Epithelial cell of esophagus (primary cell): ENCODE data around the gene FRMPD1.
A peak's percentile ranks its signal among the peaks of the same experiment; 100 is the strongest.
"Not testable (repeated sequence)": the region's sequence is repeated elsewhere in the genome, so short reads cannot be mapped to it uniquely, and the experiment has no call there.

Experiments used
- DNase-seq: peaks from one replicate; pipeline ENCODE4 v3.0.0; 2010; ENCODE audit warnings: low read depth
- H3K4me3 ChIP-seq: 2 replicates; pipeline ENCODE4 v1.5.1; 2011; ENCODE audit warnings: mild to moderate bottlenecking, low read length, control low read depth
- TF ChIP-seq, protein P1 (sequence below): IDR thresholded peaks from 2 replicates; pipeline ENCODE4 v1.5.1; 2011; ENCODE audit warnings: low read depth, mild to moderate bottlenecking, low read length, control low read depth, inconsistent platforms; ENCODE audit not compliant: insufficient read depth; ENCODE audit errors: missing control alignments

The FRMPD1 gene

DNA sequence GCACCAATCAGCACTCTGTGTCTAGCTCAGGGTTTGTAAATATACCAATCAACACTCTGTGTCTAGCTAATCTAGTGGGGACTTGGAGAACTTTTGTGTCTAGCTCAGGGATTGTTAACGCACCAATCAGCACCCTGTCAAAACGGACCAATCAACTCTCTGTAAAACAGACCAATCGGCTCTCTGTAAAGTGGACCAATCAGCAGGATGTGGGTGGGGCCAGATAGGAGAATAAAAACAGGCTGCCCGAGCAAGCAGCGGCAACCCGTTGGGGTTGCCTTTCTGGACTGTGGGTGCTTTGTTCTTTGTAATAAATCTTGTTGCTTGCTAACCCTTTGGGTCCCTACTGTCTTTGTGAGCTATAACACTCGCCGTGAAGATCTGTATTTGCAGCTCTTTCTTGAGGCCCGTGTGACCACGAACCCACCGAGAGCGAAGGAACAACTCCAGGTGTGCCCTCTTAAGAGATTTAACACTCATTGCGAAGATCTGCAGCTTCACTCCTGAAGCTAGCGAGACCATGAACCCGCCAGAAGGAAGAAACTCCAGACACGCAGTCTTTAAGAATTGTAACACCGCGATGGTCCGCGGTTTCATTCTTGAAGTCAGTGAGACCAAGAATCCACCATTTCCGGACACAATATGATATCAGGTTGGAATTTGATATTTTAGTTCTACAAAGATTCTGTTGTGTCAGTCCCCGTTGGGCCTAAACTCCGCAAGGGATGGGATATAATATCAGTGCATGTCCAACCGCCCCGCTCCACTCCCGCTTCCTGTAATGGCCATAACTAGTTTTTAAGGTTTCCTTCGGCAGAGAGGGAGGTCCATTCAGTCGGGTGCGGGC lies 102.1 kb downstream of the FRMPD1 start:
- H3K4me3 ChIP-seq = peak overlapping the region; percentile 97
- TF ChIP-seq, protein P1, sequence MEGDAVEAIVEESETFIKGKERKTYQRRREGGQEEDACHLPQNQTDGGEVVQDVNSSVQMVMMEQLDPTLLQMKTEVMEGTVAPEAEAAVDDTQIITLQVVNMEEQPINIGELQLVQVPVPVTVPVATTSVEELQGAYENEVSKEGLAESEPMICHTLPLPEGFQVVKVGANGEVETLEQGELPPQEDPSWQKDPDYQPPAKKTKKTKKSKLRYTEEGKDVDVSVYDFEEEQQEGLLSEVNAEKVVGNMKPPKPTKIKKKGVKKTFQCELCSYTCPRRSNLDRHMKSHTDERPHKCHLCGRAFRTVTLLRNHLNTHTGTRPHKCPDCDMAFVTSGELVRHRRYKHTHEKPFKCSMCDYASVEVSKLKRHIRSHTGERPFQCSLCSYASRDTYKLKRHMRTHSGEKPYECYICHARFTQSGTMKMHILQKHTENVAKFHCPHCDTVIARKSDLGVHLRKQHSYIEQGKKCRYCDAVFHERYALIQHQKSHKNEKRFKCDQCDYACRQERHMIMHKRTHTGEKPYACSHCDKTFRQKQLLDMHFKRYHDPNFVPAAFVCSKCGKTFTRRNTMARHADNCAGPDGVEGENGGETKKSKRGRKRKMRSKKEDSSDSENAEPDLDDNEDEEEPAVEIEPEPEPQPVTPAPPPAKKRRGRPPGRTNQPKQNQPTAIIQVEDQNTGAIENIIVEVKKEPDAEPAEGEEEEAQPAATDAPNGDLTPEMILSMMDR = no peak
- DNase-seq = no peak

DNA sequence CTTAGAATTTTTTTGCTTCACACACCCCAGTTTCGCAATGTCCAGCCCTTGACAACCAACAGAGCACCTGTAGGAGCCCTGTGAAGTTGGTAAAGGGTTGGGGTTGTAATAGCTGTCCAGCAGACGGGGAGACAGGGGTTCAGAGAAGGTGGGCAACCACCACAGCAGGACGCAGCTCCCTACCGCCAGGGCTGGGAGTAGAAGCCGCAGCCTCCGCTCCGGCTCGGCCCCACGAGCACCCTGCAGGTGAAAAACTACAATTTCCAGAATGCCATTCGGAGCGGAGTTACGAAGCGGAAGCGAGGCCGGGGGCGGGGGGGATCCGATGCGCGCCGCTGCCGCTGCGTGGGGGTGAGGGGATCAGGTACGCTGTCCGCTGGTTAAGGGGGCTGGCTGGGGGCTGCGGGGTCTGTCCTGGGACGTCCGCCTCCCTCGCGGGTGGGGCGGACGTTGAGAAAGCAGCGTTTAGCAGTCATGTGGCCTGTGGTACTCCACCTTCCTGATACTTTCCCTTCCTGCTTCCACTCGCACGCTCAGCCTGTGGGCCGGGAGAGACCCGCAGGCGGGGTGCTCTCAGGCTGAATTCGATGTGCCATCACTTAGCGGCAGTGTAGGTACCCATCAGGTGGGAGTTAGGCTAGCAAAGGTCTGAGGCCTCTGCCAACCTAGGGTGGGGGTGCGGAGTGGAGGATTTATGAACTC lies 102.9 kb downstream of the FRMPD1 start, which contains the start of gene TRMT10B:
TSS of gene TRMT10B (plus strand) at position 317 of the 702 bp plus-strand sequence. CDS start 8,127 bp downstream, outside the sequence.
- H3K4me3 ChIP-seq = peak within 1 kb of the TSS; percentile 97
- TF ChIP-seq, protein P1 = no peak
- DNase-seq = peak; percentile 69

DNA sequence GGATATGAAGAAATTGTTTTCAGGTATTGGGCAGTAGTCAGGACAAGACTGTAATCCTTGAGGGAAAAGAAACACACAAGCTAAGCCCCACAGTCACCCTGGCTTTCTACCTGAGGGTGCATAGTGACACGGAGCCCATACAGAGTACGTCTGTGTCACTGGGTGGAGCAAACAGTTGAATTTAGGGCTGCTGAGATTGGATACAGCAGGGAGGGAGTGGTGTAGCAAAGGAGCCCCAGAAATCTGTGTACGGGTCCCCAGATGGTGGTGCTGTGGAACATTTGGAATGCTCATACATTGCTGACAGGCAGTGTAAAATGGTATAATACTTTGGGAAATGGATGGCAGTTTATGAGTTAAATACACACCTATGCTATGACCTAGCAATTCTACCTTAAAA lies 108.0 kb downstream of the FRMPD1 start:
- DNase-seq = no peak
- H3K4me3 ChIP-seq = no peak overlapping the region
- TF ChIP-seq, protein P1 = no peak

DNA sequence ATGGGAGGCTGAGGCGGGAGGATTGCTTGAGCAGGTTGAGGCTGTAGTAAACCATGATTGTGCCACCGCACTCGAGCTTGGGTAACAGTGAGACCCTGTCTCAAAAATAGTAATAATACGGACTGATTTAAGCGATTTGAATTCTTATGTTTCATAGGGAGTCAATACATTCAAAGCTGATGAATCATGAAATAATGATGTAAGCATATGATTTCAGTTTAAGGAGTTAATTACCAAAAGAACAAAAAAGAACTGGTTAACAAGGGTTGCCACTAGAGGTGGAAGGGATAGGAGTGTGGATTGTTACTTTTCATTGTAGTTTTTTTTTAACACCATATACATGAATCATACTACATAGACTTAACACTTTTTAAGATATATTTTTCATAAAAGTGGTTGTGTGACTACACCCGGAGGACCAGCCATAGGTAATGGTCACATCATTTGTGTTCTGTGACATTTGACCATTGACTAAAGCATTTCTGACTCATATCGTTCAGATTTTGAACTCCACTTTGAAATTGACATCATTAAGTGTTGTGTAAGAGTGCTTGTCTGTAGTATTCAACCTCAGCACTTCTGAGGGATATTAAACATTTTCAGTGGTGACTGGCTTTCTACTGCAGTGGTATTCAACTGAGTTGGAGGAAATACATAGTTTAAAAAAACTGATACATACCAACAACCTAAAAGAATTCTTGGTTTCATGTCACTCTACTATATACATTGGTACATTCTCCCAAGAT lies 109.8 kb downstream of the FRMPD1 start:
- DNase-seq = peak; percentile 58
- TF ChIP-seq, protein P1 = no peak
- H3K4me3 ChIP-seq = no peak overlapping the region

DNA sequence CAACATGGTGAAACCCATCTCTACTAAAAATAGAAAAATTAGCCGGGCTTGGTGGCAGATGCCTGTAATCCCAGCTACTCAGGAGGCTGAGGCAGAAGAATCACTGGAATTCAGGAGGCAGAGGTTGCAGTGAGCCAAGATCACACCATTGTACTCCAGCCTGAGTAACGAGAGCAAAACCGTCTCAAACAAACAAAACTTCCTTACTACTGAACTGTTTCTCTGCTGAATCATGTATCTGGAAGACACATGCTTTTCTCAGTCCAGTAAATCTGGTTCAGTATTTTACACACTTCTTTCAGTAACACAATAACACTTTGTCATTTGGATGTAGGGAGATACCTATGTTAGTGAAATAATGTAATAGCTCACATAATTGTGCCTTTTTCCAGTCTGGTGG lies 110.8 kb downstream of the FRMPD1 start:
- H3K4me3 ChIP-seq = no peak overlapping the region
- DNase-seq = peak; percentile 44
- TF ChIP-seq, protein P1 = no peak

DNA sequence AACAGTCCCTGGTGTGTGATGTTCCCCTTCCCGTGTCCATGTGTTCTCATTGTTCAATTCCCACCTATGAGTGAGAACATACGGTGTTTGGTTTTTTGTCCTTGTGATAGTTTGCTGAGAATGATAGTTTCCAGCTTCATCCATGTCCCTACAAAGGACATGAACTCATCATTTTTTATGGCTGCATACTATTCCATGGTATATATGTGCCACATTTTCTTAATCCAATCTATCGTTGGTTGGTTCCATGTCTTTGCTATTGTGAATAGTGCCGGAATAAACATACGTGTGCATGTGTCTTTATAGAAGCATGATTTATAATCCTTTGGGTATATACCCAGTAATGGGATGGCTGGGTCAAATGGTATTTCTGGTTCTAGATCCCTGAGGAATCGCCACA lies 114.5 kb downstream of the FRMPD1 start:
- not testable (repeated sequence) for DNase-seq, H3K4me3 ChIP-seq

DNA sequence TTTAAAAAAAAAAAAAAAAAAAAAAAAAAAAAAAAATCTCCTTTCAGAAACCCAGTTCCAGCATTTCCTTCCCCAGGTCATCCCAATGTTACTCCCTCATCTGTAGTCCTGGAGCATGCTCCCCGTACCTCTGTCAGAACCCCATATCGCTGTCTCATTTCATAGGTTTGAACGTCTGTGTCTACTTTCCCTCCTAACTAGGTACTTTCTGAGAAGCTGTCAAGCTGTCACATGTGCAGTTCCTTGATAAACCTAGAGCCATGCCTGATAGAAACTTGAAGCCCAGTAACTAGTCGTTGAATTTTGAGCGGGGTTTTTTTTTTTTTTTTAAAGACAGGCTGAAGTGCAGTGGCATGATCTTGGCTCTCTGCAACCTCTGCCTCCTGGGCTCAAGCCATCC lies 118.6 kb downstream of the FRMPD1 start:
- no peak overlapping the region for H3K4me3 ChIP-seq
- no peak for DNase-seq
- TF ChIP-seq, protein P1 = no peak
